Testis (tissue), 3 donors: ENCODE measurements around the gene BID. TPM values are rescaled to one million over a fixed set of nuclear protein-coding genes. Genes with fewer than 3 reads are reported as not detected.

Source experiments
- DNase-seq: peaks from one replicate; pipeline ENCODE4 v3.0.0-alpha.2; 2019
- H3K27ac ChIP-seq, 2 donors: fragments of 200-600 bp; sonication (generic); one replicate each; pipeline ENCODE4 v1.5.1; 2019
- H3K27me3 ChIP-seq: fragments of 200-600 bp; sonication (generic); one replicate; pipeline ENCODE4 v1.5.1; 2019
- H3K36me3 ChIP-seq: fragments of 200-600 bp; sonication (generic); one replicate; pipeline ENCODE4 v1.5.1; 2017; ENCODE audit warnings: low read depth; ENCODE audit errors: missing control alignments
- H3K4me1 ChIP-seq: fragments of 200-600 bp; sonication (generic); one replicate; pipeline ENCODE4 v1.5.1; 2019
- H3K4me3 ChIP-seq, 2 donors: fragments of 200-600 bp; sonication (generic); one replicate each; pipeline ENCODE4 v1.5.1; 2017 to 2019
- H3K9me3 ChIP-seq: fragments of 200-600 bp; sonication (generic); one replicate; pipeline ENCODE4 v1.5.1; 2017
- CTCF ChIP-seq, 3 experiments: fragments of 450-650 bp in 2 of 3; fragments of 200-600 bp in 1 of 3; sonication (generic) in 1 of 3; IDR thresholded peaks; one replicate each; pipeline ENCODE4 v1.5.1; 2016 to 2019; ENCODE audit warnings: antibody characterized with exemption in 3 of 3, mild to moderate bottlenecking in 2 of 3, moderate library complexity in 1 of 3
- POLR2A ChIP-seq: fragments of 450-650 bp; IDR thresholded peaks from one replicate; pipeline ENCODE4 v1.6.1; 2017; ENCODE audit warnings: antibody characterized with exemption, mild to moderate bottlenecking, moderate library complexity
- WGBS, 2 donors: methylation state at CpG; one replicate each; pipeline ENCODE4 v1.1.5; 2018; 5-methylcytosine and 5-hydroxymethylcytosine counted together
- intact Hi-C: fragments of 100-400 bp; cut with DNase I; formaldehyde crosslinking; loops from one replicate; pipeline ENCODE4 v1.15.1; 2023; ENCODE audit warnings: low total_unique reads
- polyA plus RNA-seq: library from polyadenylated mRNA; stranded (reverse); fragments of 350-450 nt; fragmentation: Illumina TruSeq; extraction: RNeasy Lipid Tissue Mini Kit (QIAGEN cat#74804); gene quantifications from one replicate; pipeline ENCODE4 v1.2.3, GENCODE V29; 2014; ENCODE audit warnings: low read depth, low replicate concordance; ENCODE audit not compliant: insufficient read depth
- total RNA-seq, 2 donors: library from RNA; depleted of rRNA; stranded (reverse); fragments of >200 nt; gene quantifications; one replicate each; pipeline ENCODE4 v1.2.3, GENCODE V29; 2016

Gene BID
- total and polyA plus RNA-seq, 3 donors from 2014 or later = 6.9 to 8.4 (median 8.3) TPM

DNA sequence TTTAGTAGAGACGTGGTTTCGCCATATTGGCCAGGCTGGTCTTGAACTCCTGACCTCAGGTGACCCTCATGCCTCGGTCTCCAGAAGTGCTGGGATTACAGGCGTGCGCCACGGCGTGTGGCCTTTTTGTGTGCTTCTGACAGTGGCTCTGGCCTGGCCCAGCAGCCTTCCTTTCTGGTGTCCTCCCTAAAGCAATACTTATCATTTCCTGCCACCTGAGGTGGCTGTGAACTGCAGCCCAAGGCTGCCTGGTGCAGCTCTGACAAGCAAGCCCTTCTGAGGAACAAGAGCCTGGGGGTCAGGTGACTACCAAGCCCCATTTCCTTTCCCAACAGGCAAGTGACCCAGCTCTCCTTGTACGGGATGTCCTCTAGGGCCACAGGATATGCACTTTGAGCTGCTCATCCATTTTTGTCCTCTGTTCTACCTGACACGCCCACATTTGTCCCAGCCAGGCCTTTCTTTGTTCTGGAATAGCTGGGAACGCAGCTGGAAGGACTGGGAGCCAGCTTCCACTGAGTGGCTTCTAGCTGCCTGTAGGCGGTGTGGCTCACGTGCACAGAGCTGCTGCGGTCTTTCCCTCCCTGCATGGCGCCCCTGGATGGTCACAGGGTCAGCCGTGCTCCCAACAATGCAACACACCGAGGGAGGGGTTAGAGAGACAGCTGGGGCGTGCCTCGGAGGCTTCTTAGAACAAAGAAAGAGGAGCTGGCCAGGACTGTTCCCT lies 12.3 kb upstream of the BID start:
- Histone ChIP-seq H3K36me3 (no peaks in the 10 kb centered on the region), H3K27ac (no peak overlapping the region), H3K27me3 (no peaks in the 10 kb centered on the region), H3K4me1 (no peaks in the 10 kb centered on the region), H3K9me3 (no peaks in the 10 kb centered on the region), H3K4me3 (no peak overlapping the region)
- intact Hi-C loops = no loop called here
- WGBS, 2 donors = 35 to 65% methylated on average over 14 to 18 of the region's 18 CpGs
- TF ChIP-seq CTCF (IDR thresholded peaks at IDR 0.05) (no peak), POLR2A (no peak)
- peak; percentile 65 for DNase-seq

DNA sequence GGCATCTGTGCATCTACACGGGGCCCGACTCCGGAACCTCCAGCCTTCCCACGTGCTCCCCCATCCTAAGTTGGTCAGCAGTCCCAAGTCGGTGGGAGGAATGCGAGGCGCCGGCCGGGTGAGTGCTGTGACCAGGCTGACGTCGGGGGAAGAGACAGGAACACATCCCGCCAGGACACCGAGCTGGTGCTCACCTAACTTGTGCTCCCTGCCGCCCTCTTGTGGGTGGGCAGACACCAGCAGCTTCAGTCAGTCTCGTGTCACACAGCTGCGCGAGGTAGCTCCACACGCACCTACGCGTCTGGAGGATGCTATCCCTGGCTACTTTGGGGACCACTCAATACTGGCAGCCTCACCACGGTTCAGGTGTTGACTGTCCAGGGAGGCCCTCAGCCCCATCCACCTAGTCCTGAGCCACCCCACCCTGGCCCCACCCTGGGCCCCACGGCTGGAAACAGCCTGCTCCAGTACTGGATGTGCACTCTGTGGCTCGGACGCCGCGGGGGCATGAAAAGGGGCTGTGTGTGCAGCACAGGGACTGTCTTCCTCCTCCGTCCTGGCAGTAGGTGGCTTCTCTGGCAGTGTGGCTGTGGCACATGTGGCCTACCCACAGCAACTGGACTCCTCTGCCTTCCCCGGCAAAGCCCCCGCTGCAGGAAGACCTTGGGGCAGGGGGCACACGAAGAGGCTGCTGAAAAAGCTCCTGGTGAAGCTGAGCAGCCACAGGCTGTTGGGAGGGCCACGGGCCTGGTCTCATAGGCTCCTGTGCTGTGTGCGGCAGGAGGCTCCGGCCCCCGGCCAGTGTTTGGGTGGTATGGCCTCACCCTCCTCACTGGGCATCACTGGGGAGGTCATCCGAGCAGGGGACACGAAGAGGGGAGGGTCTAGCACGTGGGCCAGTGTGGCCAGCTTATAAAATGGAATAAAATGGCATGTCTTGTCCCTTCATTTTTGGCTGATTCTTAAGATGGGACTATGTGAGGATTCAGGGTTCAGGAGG lies 11.2 kb upstream of the BID start:
- DNase-seq = peak; percentile 71
- intact Hi-C loops = no loop called here
- no peak for TF ChIP-seq POLR2A
- peak in 2 of 3 experiments; percentile 9 to 35 for TF ChIP-seq CTCF (IDR thresholded peaks at IDR 0.05)
- Histone ChIP-seq H3K27ac (no peak overlapping the region), H3K4me3 (no peak overlapping the region), H3K36me3 (no peaks in the 10 kb centered on the region), H3K4me1 (no peaks in the 10 kb centered on the region), H3K9me3 (no peaks in the 10 kb centered on the region), H3K27me3 (no peaks in the 10 kb centered on the region)
- WGBS, 2 donors = 84 to 86% methylated on average over 23 to 35 of the region's 37 CpGs

GRCh38 chr22:17784776-17785175 lies 10.5 kb upstream of the BID start:
- H3K4me1 ChIP-seq = no peaks in the 10 kb centered on the region
- intact Hi-C loops = no loop called here

GRCh38 chr22:17783773-17784480 lies 9.7 kb upstream of the BID start:
- Histone ChIP-seq H3K36me3 (no peaks in the 10 kb centered on the region), H3K27me3 (no peaks in the 10 kb centered on the region), H3K27ac (no peak overlapping the region), H3K9me3 (no peaks in the 10 kb centered on the region), H3K4me1 (no peaks in the 10 kb centered on the region), H3K4me3 (no peak overlapping the region)
- TF ChIP-seq CTCF (IDR thresholded peaks at IDR 0.05) (no peak), POLR2A (no peak)
- DNase-seq = no peak
- intact Hi-C loops = no loop called here
- WGBS, 2 donors = 88 to 91% methylated on average over 18 of the region's 18 CpGs

More at GRCh38 chr22:17784776-17785175, 10.5 kb upstream of the BID start:
- Histone ChIP-seq H3K27me3 (no peaks in the 10 kb centered on the region), H3K4me3 (no peak overlapping the region), H3K27ac (no peak overlapping the region), H3K9me3 (no peaks in the 10 kb centered on the region), H3K36me3 (no peaks in the 10 kb centered on the region)
- no peak for DNase-seq
- WGBS, 2 donors = 79 to 83% methylated on average over 2 to 10 of the region's 11 CpGs
- TF ChIP-seq CTCF (IDR thresholded peaks at IDR 0.05) (no peak), POLR2A (no peak)
